ENCODE data around the gene PPP1R14C. TPM values are rescaled to one million over a fixed set of nuclear protein-coding genes. Genes with fewer than 3 reads are reported as not detected.

PPP1R14C gene
- total and polyA plus RNA-seq, 2 of the 13 experiments (the other 11 are each of a cell fraction or from before 2014, with no cell fraction given), result not detected

GRCh38 chr6:150199241-150199640, 56.4 kb downstream of the PPP1R14C start (continued):
- TF ChIP-seq, protein P1, sequence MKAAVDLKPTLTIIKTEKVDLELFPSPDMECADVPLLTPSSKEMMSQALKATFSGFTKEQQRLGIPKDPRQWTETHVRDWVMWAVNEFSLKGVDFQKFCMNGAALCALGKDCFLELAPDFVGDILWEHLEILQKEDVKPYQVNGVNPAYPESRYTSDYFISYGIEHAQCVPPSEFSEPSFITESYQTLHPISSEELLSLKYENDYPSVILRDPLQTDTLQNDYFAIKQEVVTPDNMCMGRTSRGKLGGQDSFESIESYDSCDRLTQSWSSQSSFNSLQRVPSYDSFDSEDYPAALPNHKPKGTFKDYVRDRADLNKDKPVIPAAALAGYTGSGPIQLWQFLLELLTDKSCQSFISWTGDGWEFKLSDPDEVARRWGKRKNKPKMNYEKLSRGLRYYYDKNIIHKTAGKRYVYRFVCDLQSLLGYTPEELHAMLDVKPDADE (CRISPR knock-in tag; IDR thresholded peaks at IDR 0.05), result no peak

DNA sequence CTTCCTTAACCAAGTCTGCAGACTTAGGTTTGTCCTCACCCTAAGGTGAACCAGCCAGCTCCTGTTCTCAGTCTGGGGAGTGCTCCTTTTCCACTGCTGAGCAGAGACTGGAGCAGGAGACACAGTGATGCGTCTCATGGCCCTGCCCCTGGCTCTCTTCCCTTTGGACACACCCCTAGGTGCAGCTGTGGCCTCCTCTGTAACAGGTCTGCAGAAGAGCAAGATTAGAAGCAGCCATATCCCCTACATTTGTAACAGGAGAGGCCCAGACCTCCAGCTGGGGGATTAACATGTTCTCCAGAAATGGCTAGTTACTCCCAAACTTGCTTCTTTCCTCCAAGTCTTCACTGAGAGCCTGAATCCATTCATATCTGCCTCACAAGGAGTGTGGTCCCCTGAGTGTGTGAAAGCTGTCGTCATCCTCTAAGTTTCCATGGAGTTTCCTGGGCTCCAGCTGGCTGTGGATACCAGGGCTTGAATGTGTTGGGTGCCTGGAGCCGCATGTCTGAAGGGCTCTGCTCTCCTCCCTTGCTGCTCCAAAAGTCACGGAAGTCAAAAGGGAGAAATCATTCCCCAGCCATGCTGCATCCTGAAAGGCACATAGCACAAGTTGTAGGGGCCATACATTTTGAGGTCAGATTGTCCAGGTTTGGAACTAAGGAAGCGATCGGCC, 57.7 kb downstream of the PPP1R14C start:
- POLR2A ChIA-PET, result no interaction called here
- no peak overlapping the region for H2AFZ ChIP-seq (ENCODE audit: low read length)
- H3K27ac ChIP-seq (ENCODE audit: extremely low read length, insufficient read depth, low read length), result no peak overlapping the region
- no TSS peak for BruUV-seq (replicated peaks)
- in situ Hi-C loops (cut with HindIII; ENCODE audit: extremely low pct_ligation_motif_present, low pct_unique_long_range_greater_than_20kb), result no loop called here
- H3K9ac ChIP-seq (ENCODE audit: insufficient read depth, low read depth, low read length), result no peak overlapping the region
- DNase-seq (ENCODE audit: low spot score), result no peak
- 45% methylated on average over 5 of the region's 6 CpGs for WGBS (ENCODE audit: low lambda C conversion rate)
- CTCF ChIA-PET (ENCODE audit: low intra/inter-chr PET ratio, low total read pairs), result no interaction called here
- H3K79me2 ChIP-seq (ENCODE audit: insufficient read depth, low read length), result no peaks in the 10 kb centered on the region
- intact Hi-C loops (cut with micrococcal nuclease; ENCODE audit: unreplicated experiment), result no loop called here
- no peaks in the 10 kb centered on the region for H3K36me3 ChIP-seq (replicated peaks in 1 of 2; ENCODE audit: control insufficient read depth in 1 of 2, insufficient read depth in 2 of 2, low read length in 2 of 2)
- TF ChIP-seq SP140L (CRISPR knock-in tag; IDR thresholded peaks at IDR 0.05; ENCODE audit: borderline replicate concordance), result no peak
- no peaks in the 10 kb centered on the region for H3K4me1 ChIP-seq (ENCODE audit: insufficient read depth, low read length)
- H3K9me3 ChIP-seq (ENCODE audit: low read length), result no peaks in the 10 kb centered on the region
- no peak for ATAC-seq
- peaks cover 0 to 8% of the 10 kb centered on the region in 2 experiments; a peak in 3 of 5 replicates for H3K27me3 ChIP-seq (ENCODE audit: control insufficient read depth in 1 of 2, insufficient read depth in 2 of 2, low read length in 2 of 2)
- FAIRE-seq, result no peak
- no peaks in the 10 kb centered on the region; the same call in 1 of the 2 replicates for H4K20me1 ChIP-seq (ENCODE audit: insufficient read depth, low read length)
- no peak overlapping the region for H3K4me2 ChIP-seq (ENCODE audit: low read depth, low read length)
- H3K4me3 ChIP-seq (replicated peaks in 1 of 3; ENCODE audit: insufficient read depth in 1 of 3, low read depth in 2 of 3, low read length in 3 of 3), result no peak overlapping the region

DNA sequence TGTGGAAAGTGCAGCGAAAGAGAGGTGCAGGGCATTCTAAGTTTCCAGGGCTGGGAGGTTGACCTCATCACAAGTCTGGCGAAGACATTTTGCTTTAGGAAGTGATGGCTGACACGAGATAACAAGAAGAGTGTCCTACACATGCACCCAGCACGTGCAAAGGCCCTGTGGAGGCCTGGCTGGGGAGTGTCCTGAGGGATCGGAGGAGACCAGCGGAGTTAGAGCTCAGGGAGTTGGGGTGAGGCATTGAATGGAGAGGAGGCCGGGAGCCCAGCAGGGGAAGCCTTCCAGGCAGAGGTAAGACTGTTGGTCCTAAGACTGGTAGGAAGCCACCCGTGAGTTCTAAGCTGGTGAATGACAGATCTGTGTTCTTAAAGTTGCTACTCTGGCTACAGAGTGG, 58.4 kb downstream of the PPP1R14C start:
- Histone ChIP-seq H3K27ac (ENCODE audit: extremely low read length, insufficient read depth, low read length) (no peak overlapping the region), H2AFZ (ENCODE audit: low read length) (no peak overlapping the region), H3K36me3 (replicated peaks in 1 of 2; ENCODE audit: control insufficient read depth in 1 of 2, insufficient read depth in 2 of 2, low read length in 2 of 2) (no peaks in the 10 kb centered on the region), H3K4me2 (ENCODE audit: low read depth, low read length) (no peak overlapping the region), H3K4me3 (replicated peaks in 1 of 3; ENCODE audit: insufficient read depth in 1 of 3, low read depth in 2 of 3, low read length in 3 of 3) (no peak overlapping the region), H3K79me2 (ENCODE audit: insufficient read depth, low read length) (no peaks in the 10 kb centered on the region), H3K9ac (ENCODE audit: insufficient read depth, low read depth, low read length) (no peak overlapping the region), H3K27me3 (ENCODE audit: control insufficient read depth in 1 of 2, insufficient read depth in 2 of 2, low read length in 2 of 2) (peaks cover 0 to 8% of the 10 kb centered on the region in 2 experiments; a peak in 3 of 5 replicates), H3K4me1 (ENCODE audit: insufficient read depth, low read length) (no peaks in the 10 kb centered on the region), H3K9me3 (ENCODE audit: low read length) (no peaks in the 10 kb centered on the region), H4K20me1 (ENCODE audit: insufficient read depth, low read length) (no peaks in the 10 kb centered on the region; the same call in 1 of the 2 replicates)
- CTCF ChIA-PET (ENCODE audit: low intra/inter-chr PET ratio, low total read pairs), result no interaction called here
- POLR2A ChIA-PET, result no interaction called here
- intact Hi-C loops (cut with micrococcal nuclease; ENCODE audit: unreplicated experiment) (no loop called here), in situ Hi-C loops (cut with HindIII; ENCODE audit: extremely low pct_ligation_motif_present, low pct_unique_long_range_greater_than_20kb) (no loop called here)
- no peak for FAIRE-seq
- WGBS (ENCODE audit: low lambda C conversion rate), result 37% methylated on average over 8 of the region's 8 CpGs
- BruUV-seq (replicated peaks), result no TSS peak
- no peak for ATAC-seq
- DNase-seq (ENCODE audit: low spot score), result no peak
- no peak for TF ChIP-seq HMG20A (CRISPR knock-in tag; IDR thresholded peaks at IDR 0.05; ENCODE audit: borderline replicate concordance)
- no peak for TF ChIP-seq ZNF562 (CRISPR knock-in tag; IDR thresholded peaks at IDR 0.05; ENCODE audit: borderline replicate concordance)
- TF ChIP-seq ZNF768 (CRISPR knock-in tag; IDR thresholded peaks at IDR 0.05), result no peak
- no peak for TF ChIP-seq KLF9 (CRISPR knock-in tag; IDR thresholded peaks at IDR 0.05; ENCODE audit: low read depth)
- TF ChIP-seq, protein P2, sequence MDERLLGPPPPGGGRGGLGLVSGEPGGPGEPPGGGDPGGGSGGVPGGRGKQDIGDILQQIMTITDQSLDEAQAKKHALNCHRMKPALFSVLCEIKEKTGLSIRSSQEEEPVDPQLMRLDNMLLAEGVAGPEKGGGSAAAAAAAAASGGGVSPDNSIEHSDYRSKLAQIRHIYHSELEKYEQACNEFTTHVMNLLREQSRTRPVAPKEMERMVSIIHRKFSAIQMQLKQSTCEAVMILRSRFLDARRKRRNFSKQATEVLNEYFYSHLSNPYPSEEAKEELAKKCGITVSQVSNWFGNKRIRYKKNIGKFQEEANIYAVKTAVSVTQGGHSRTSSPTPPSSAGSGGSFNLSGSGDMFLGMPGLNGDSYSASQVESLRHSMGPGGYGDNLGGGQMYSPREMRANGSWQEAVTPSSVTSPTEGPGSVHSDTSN (CRISPR knock-in tag; IDR thresholded peaks at IDR 0.05), result no peak
- TF ChIP-seq SP1 (IDR thresholded peaks at IDR 0.05), result no peak
- TF ChIP-seq SP1 (CRISPR knock-in tag; IDR thresholded peaks at IDR 0.05), result no peak
- TF ChIP-seq ATRX (CRISPR knock-in tag; IDR thresholded peaks at IDR 0.05; ENCODE audit: borderline replicate concordance), result no peak
- TF ChIP-seq STAT5B (CRISPR knock-in tag; IDR thresholded peaks at IDR 0.05), result no peak
- TF ChIP-seq RXRA (CRISPR knock-in tag; IDR thresholded peaks at IDR 0.05), result no peak
- TF ChIP-seq ZNF205 (CRISPR knock-in tag; IDR thresholded peaks at IDR 0.05), result no peak
- TF ChIP-seq ZNF678 (CRISPR knock-in tag; IDR thresholded peaks at IDR 0.05), result no peak
- TF ChIP-seq ATF6 (CRISPR knock-in tag; conservative IDR thresholded peaks at IDR 0.05), result no peak

Data from HepG2 (cell line).